ENCODE measurements around the gene ABCA7.

ABCA7 gene

GRCh38 chr19:1084024-1084868 is 44.3 kb downstream of the ABCA7 start:
- H3K36me3 ChIP-seq (ENCODE audit: control insufficient read depth, low read length) = peaks cover 93% of the 10 kb centered on the region
- no peak overlapping the region for H3K4me3 ChIP-seq (ENCODE audit: low read length)
- H3K4me2 ChIP-seq (ENCODE audit: low read length) = no peak overlapping the region
- H3K4me1 ChIP-seq (ENCODE audit: control insufficient read depth, low read length) = peaks cover 38% of the 10 kb centered on the region
- H3K9me3 ChIP-seq (ENCODE audit: control insufficient read depth, insufficient read depth, low read length) = no peaks in the 10 kb centered on the region
- no peaks in the 10 kb centered on the region for H3K27me3 ChIP-seq (ENCODE audit: control insufficient read depth, low read length)
- no peak overlapping the region for H3K27ac ChIP-seq (ENCODE audit: low read depth, low read length)
- peaks cover 6% of the 10 kb centered on the region; the same call in 1 of the 2 replicates for H3K79me2 ChIP-seq (ENCODE audit: control insufficient read depth, low read length)
- H3K9me2 ChIP-seq (replicated peaks; ENCODE audit: control insufficient read depth, low read length) = no peaks in the 10 kb centered on the region
- H4K20me1 ChIP-seq (ENCODE audit: control insufficient read depth, insufficient read depth, low read depth, low read length) = peaks cover 4% of the 10 kb centered on the region; the same call in 1 of the 2 replicates
- H3F3A ChIP-seq (ENCODE audit: control insufficient read depth, insufficient read depth) = peaks cover 13% of the 10 kb centered on the region
- TF ChIP-seq EZH2phosphoT487 (IDR thresholded peaks at IDR 0.05; ENCODE audit: borderline replicate concordance, low read length) = no peak
- no peak for TF ChIP-seq CTCF (IDR thresholded peaks at IDR 0.05; ENCODE audit: low read depth, low read length, poor library complexity, severe bottlenecking)

DNA sequence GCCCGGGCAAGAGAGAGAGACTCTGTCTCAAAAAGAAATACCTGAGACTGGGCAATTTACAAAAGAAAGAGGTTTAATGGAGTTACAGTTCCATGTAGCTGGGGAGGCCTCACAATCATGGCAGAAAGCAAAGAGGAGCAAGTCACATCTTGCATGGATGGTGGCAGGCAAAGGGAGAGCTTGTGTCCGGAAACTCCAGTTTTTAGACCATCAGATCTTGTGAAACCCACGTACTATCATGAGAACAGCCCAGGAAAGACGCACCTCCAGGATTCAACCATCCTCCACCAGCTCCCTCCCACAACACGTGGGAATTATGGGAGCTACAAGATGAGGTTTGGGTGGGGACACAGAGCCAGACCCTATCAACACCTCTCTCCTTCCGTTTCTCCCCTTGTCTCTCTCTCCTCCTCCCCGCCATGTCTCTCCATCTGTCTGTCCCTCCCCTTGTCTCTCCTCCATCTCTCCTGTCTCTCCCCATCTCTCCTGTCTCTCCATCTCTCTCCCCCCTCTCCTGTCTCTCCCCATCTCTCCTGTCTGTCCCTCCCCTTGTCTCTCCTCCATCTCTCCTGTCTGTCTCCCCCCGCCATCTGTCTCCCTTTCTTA is 45.2 kb downstream of the ABCA7 start:
- Histone ChIP-seq H3K27ac (ENCODE audit: low read depth, low read length) (no peak overlapping the region), H3K9me3 (ENCODE audit: control insufficient read depth, insufficient read depth, low read length) (no peaks in the 10 kb centered on the region), H3K4me1 (ENCODE audit: control insufficient read depth, low read length) (peaks cover 44% of the 10 kb centered on the region), H4K20me1 (ENCODE audit: control insufficient read depth, insufficient read depth, low read depth, low read length) (peaks cover 4% of the 10 kb centered on the region; the same call in 1 of the 2 replicates), H3K36me3 (ENCODE audit: control insufficient read depth, low read length) (peaks cover 90% of the 10 kb centered on the region), H3K9me2 (replicated peaks; ENCODE audit: control insufficient read depth, low read length) (no peaks in the 10 kb centered on the region), H3K4me3 (ENCODE audit: low read length) (no peak overlapping the region), H3K79me2 (ENCODE audit: control insufficient read depth, low read length) (peaks cover 6% of the 10 kb centered on the region; the same call in 1 of the 2 replicates), H3F3A (ENCODE audit: control insufficient read depth, insufficient read depth) (peaks cover 13% of the 10 kb centered on the region), H3K4me2 (ENCODE audit: low read length) (no peak overlapping the region), H3K27me3 (ENCODE audit: control insufficient read depth, low read length) (no peaks in the 10 kb centered on the region)
- no peak for TF ChIP-seq CTCF (IDR thresholded peaks at IDR 0.05; ENCODE audit: low read depth, low read length, poor library complexity, severe bottlenecking)
- TF ChIP-seq EZH2phosphoT487 (IDR thresholded peaks at IDR 0.05; ENCODE audit: borderline replicate concordance, low read length) = no peak

- Histone ChIP-seq H3K9me3 (ENCODE audit: control insufficient read depth, insufficient read depth, low read length) (no peaks in the 10 kb centered on the region), H3K79me2 (ENCODE audit: control insufficient read depth, low read length) (peaks cover 8% of the 10 kb centered on the region), H3K4me3 (ENCODE audit: low read length) (no peak overlapping the region), H3K27ac (ENCODE audit: low read depth, low read length) (no peak overlapping the region), H3K4me1 (ENCODE audit: control insufficient read depth, low read length) (peaks cover 44% of the 10 kb centered on the region), H3F3A (ENCODE audit: control insufficient read depth, insufficient read depth) (peaks cover 13% of the 10 kb centered on the region), H3K36me3 (ENCODE audit: control insufficient read depth, low read length) (peaks cover 87% of the 10 kb centered on the region), H3K27me3 (ENCODE audit: control insufficient read depth, low read length) (no peaks in the 10 kb centered on the region), H3K9me2 (replicated peaks; ENCODE audit: control insufficient read depth, low read length) (no peaks in the 10 kb centered on the region), H3K4me2 (ENCODE audit: low read length) (no peak overlapping the region), H4K20me1 (ENCODE audit: control insufficient read depth, insufficient read depth, low read depth, low read length) (peaks cover 4% of the 10 kb centered on the region; the same call in 1 of the 2 replicates)
- TF ChIP-seq CTCF (IDR thresholded peaks at IDR 0.05; ENCODE audit: low read depth, low read length, poor library complexity, severe bottlenecking) (no peak), EZH2phosphoT487 (IDR thresholded peaks at IDR 0.05; ENCODE audit: borderline replicate concordance, low read length) (no peak)
Measured at GRCh38 chr19:1085676-1086442, 46.0 kb downstream of the ABCA7 start.

Measured in DOHH2 (cell line).